ENCODE results near the gene DGLUCY. TPM values are rescaled to one million over a fixed set of nuclear protein-coding genes. Genes with fewer than 3 reads are reported as not detected.

Gene DGLUCY
- total RNA-seq, 1 experiment from 2014 or later, result 67.0 TPM

DNA sequence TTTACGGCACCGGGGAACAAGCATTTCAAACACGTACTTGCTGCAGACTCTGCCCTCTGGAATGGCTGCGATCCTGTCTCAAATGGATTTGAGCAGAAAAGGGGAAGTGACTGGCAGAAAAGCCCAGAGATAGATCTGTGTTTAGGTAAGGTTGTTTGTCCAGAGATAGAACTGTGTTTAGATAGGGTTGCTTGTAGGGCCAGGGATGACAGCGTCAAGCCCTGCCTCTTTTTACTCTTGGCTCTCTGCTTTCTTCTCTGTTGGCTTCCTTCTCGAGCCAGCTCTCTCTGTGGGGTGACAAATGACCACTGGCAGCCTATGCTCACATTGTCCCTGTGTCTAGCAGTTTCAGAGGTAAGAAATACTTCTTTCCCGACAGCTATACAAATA is 11.4 kb downstream of the DGLUCY start:
- TF ChIP-seq, protein P1, sequence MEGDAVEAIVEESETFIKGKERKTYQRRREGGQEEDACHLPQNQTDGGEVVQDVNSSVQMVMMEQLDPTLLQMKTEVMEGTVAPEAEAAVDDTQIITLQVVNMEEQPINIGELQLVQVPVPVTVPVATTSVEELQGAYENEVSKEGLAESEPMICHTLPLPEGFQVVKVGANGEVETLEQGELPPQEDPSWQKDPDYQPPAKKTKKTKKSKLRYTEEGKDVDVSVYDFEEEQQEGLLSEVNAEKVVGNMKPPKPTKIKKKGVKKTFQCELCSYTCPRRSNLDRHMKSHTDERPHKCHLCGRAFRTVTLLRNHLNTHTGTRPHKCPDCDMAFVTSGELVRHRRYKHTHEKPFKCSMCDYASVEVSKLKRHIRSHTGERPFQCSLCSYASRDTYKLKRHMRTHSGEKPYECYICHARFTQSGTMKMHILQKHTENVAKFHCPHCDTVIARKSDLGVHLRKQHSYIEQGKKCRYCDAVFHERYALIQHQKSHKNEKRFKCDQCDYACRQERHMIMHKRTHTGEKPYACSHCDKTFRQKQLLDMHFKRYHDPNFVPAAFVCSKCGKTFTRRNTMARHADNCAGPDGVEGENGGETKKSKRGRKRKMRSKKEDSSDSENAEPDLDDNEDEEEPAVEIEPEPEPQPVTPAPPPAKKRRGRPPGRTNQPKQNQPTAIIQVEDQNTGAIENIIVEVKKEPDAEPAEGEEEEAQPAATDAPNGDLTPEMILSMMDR (IDR thresholded peaks at IDR 0.05 in 2 of 3, conservative IDR thresholded peaks at IDR 0.05 in 1 of 3; ENCODE audit: borderline replicate concordance in 1 of 3, insufficient read depth in 1 of 3, low read depth in 2 of 3, low read length in 2 of 3), result no peak
- TF ChIP-seq EZH2 (IDR thresholded peaks at IDR 0.05) (no peak), SP1 (IDR thresholded peaks at IDR 0.05; ENCODE audit: low read depth) (no peak), JUND (IDR thresholded peaks at IDR 0.05) (no peak), POLR2A (IDR thresholded peaks at IDR 0.05; ENCODE audit: borderline replicate concordance, extremely low read depth, insufficient read depth, insufficient read length) (no peak)
- Histone ChIP-seq H3K9me3 (ENCODE audit: control insufficient read depth in 1 of 2, insufficient read depth in 1 of 2, low read depth in 1 of 2, low read length in 2 of 2) (no peaks in the 10 kb centered on the region; a peak in 1 of 4 replicates), H3K4me2 (ENCODE audit: low read length) (no peak overlapping the region), H4K20me1 (ENCODE audit: insufficient read depth) (no peaks in the 10 kb centered on the region), H3K36me3 (ENCODE audit: control insufficient read depth in 1 of 2, insufficient read depth in 2 of 2, low read length in 2 of 2) (peaks cover 0 to 40% of the 10 kb centered on the region in 2 experiments; a peak in 2 of 4 replicates), H3K27me3 (ENCODE audit: insufficient read depth, low read length) (no peaks in the 10 kb centered on the region), H2AFZ (ENCODE audit: low read depth, low read length, poor library complexity, severe bottlenecking) (no peak overlapping the region), H3K4me1 (ENCODE audit: control insufficient read depth in 1 of 2, insufficient read depth in 2 of 2, low read length in 2 of 2) (peaks cover 0 to 16% of the 10 kb centered on the region in 2 experiments; a peak in 2 of 4 replicates), H3K9ac (ENCODE audit: low read length) (no peak overlapping the region), H3K27ac (ENCODE audit: low read depth, low read length) (no peak overlapping the region), H3K79me2 (ENCODE audit: insufficient read depth, low read length) (peaks cover 70% of the 10 kb centered on the region), H3K9me2 (ENCODE audit: insufficient read depth) (no peaks in the 10 kb centered on the region), H3K4me3 (replicated peaks in 1 of 2; ENCODE audit: low read depth in 1 of 2, low read length in 2 of 2) (no peak overlapping the region)
- RAD21 ChIA-PET (ENCODE audit: low non-redundant PET in 1 of 2, low total read pairs in 2 of 2, uncharacterized antibody in 2 of 2, unreplicated experiment in 2 of 2), result no interaction called here
- POLR2A ChIA-PET, result no interaction called here
- BruUV-seq (replicated peaks), result no TSS peak
- ATAC-seq (no peak), DNase-seq (ENCODE audit: low read depth, low spot score) (no peak)
- CTCF ChIA-PET, result no interaction called here
- intact Hi-C loops (cut with micrococcal nuclease), result no loop called here

DNA sequence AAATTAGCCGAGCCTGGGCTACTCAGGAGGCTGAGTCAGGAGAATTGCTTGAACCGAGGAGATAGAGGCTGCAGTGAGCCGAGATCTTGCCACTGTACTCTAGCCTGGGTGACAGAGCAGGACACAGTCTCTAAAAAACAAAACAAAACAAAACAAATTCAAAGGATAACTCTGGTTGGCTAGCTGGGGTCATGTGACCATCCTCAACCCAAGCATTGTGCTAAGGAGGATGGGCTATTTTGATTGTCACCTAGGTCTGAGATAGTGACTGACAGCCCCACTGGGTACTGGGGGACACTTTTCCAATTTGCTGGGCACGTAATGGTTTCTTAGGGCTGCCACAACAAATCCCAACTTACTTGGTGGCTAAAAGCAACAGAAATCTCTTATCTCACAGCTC is 11.9 kb downstream of the DGLUCY start:
- ChIA-PET POLR2A (no interaction called here), CTCF (no interaction called here), RAD21 (ENCODE audit: low non-redundant PET in 1 of 2, low total read pairs in 2 of 2, uncharacterized antibody in 2 of 2, unreplicated experiment in 2 of 2) (no interaction called here)
- intact Hi-C loops (cut with micrococcal nuclease), result no loop called here
- Histone ChIP-seq H3K4me1 (ENCODE audit: control insufficient read depth in 1 of 2, insufficient read depth in 2 of 2, low read length in 2 of 2) (peaks cover 0 to 11% of the 10 kb centered on the region in 2 experiments; a peak in 1 of 4 replicates), H3K9me2 (ENCODE audit: insufficient read depth) (no peaks in the 10 kb centered on the region), H3K9ac (ENCODE audit: low read length) (no peak overlapping the region), H3K27ac (ENCODE audit: low read depth, low read length) (no peak overlapping the region), H3K9me3 (ENCODE audit: control insufficient read depth in 1 of 2, insufficient read depth in 1 of 2, low read depth in 1 of 2, low read length in 2 of 2) (no peaks in the 10 kb centered on the region; a peak in 1 of 4 replicates), H3K27me3 (ENCODE audit: insufficient read depth, low read length) (no peaks in the 10 kb centered on the region), H3K36me3 (ENCODE audit: control insufficient read depth in 1 of 2, insufficient read depth in 2 of 2, low read length in 2 of 2) (peaks cover 3 to 39% of the 10 kb centered on the region in 2 experiments; a peak in 3 of 4 replicates), H2AFZ (ENCODE audit: low read depth, low read length, poor library complexity, severe bottlenecking) (no peak overlapping the region), H3K4me2 (ENCODE audit: low read length) (no peak overlapping the region), H4K20me1 (ENCODE audit: insufficient read depth) (no peaks in the 10 kb centered on the region), H3K79me2 (ENCODE audit: insufficient read depth, low read length) (peaks cover 67% of the 10 kb centered on the region), H3K4me3 (replicated peaks in 1 of 2; ENCODE audit: low read depth in 1 of 2, low read length in 2 of 2) (no peak overlapping the region)
- TF ChIP-seq CBX3 (IDR thresholded peaks at IDR 0.05; ENCODE audit: low read depth) (no peak), FOSL1 (IDR thresholded peaks at IDR 0.05; ENCODE audit: low read depth) (no peak), SRF (IDR thresholded peaks at IDR 0.05; ENCODE audit: low read depth) (no peak), CEBPB (IDR thresholded peaks at IDR 0.05; ENCODE audit: low read depth) (no peak), RAD21 (IDR thresholded peaks at IDR 0.05; ENCODE audit: low read depth) (no peak), EGR1 (IDR thresholded peaks at IDR 0.05; ENCODE audit: low read depth) (no peak), SP1 (IDR thresholded peaks at IDR 0.05; ENCODE audit: low read depth) (no peak), JUND (IDR thresholded peaks at IDR 0.05) (no peak), ZFX (IDR thresholded peaks at IDR 0.05) (no peak), EZH2 (IDR thresholded peaks at IDR 0.05) (no peak), ZNF274 (IDR thresholded peaks at IDR 0.05; ENCODE audit: low read depth, low read length) (no peak)
- TF ChIP-seq, protein P2, sequence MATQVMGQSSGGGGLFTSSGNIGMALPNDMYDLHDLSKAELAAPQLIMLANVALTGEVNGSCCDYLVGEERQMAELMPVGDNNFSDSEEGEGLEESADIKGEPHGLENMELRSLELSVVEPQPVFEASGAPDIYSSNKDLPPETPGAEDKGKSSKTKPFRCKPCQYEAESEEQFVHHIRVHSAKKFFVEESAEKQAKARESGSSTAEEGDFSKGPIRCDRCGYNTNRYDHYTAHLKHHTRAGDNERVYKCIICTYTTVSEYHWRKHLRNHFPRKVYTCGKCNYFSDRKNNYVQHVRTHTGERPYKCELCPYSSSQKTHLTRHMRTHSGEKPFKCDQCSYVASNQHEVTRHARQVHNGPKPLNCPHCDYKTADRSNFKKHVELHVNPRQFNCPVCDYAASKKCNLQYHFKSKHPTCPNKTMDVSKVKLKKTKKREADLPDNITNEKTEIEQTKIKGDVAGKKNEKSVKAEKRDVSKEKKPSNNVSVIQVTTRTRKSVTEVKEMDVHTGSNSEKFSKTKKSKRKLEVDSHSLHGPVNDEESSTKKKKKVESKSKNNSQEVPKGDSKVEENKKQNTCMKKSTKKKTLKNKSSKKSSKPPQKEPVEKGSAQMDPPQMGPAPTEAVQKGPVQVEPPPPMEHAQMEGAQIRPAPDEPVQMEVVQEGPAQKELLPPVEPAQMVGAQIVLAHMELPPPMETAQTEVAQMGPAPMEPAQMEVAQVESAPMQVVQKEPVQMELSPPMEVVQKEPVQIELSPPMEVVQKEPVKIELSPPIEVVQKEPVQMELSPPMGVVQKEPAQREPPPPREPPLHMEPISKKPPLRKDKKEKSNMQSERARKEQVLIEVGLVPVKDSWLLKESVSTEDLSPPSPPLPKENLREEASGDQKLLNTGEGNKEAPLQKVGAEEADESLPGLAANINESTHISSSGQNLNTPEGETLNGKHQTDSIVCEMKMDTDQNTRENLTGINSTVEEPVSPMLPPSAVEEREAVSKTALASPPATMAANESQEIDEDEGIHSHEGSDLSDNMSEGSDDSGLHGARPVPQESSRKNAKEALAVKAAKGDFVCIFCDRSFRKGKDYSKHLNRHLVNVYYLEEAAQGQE (IDR thresholded peaks at IDR 0.05; ENCODE audit: low read depth), result no peak
- BruUV-seq (replicated peaks), result no TSS peak
- ATAC-seq (no peak), DNase-seq (ENCODE audit: low read depth, low spot score) (no peak)
